ENCODE results near the gene CLCNKA. TPM values are rescaled to one million over a fixed set of nuclear protein-coding genes. Genes with fewer than 3 reads are reported as not detected.

Gene CLCNKA
- total RNA-seq, 1 experiment from 2014 or later = 1.5 TPM

GRCh38 chr1:16077406-16078245 lies 55.8 kb downstream of the CLCNKA start (continued):
- TF ChIP-seq ZNF425 (CRISPR knock-in tag; conservative IDR thresholded peaks at IDR 0.05) (no peak), CDX4 (CRISPR knock-in tag; IDR thresholded peaks at IDR 0.05; ENCODE audit: borderline replicate concordance) (no peak), ETV6 (CRISPR knock-in tag; IDR thresholded peaks at IDR 0.05) (no peak), JUN (CRISPR knock-in tag; IDR thresholded peaks at IDR 0.05) (no peak)

- TF ChIP-seq ZNF416 (CRISPR knock-in tag; IDR thresholded peaks at IDR 0.05) = no peak
- no peak for TF ChIP-seq PRRX2 (CRISPR knock-in tag; IDR thresholded peaks at IDR 0.05)
- peak; percentile 87 for TF ChIP-seq CTCF (IDR thresholded peaks at IDR 0.05)
- no peak for TF ChIP-seq E2F1 (CRISPR knock-in tag; IDR thresholded peaks at IDR 0.05)
- TF ChIP-seq HMGXB4 (CRISPR knock-in tag; IDR thresholded peaks at IDR 0.05) = 0 out of 2 replicates have a peak, but pooled peaks have one; percentile 20
- no peak for TF ChIP-seq NR2C2 (CRISPR knock-in tag; IDR thresholded peaks at IDR 0.05)
- no peak for TF ChIP-seq ZNF317 (CRISPR knock-in tag; IDR thresholded peaks at IDR 0.05; ENCODE audit: borderline replicate concordance, low read depth)
- TF ChIP-seq CDX4 (CRISPR knock-in tag; IDR thresholded peaks at IDR 0.05; ENCODE audit: borderline replicate concordance) = no peak
- TF ChIP-seq ESRRA (CRISPR knock-in tag; IDR thresholded peaks at IDR 0.05; ENCODE audit: borderline replicate concordance) = no peak
- no peak for TF ChIP-seq TEAD4 (CRISPR knock-in tag; IDR thresholded peaks at IDR 0.05)
- no peak for TF ChIP-seq CBFB (CRISPR knock-in tag; IDR thresholded peaks at IDR 0.05; ENCODE audit: low read depth)
- TF ChIP-seq MLX (CRISPR knock-in tag; IDR thresholded peaks at IDR 0.05) = no peak
- no peak for TF ChIP-seq FOXJ3 (CRISPR knock-in tag; IDR thresholded peaks at IDR 0.05; ENCODE audit: borderline replicate concordance)
- TF ChIP-seq ZNF281 (CRISPR knock-in tag; IDR thresholded peaks at IDR 0.05) = no peak
- no peak for TF ChIP-seq ZNF396 (CRISPR knock-in tag; IDR thresholded peaks at IDR 0.05; ENCODE audit: borderline replicate concordance)
- Mint-ChIP-seq H3K4me3 (no peak overlapping the region), H3K4me1 (peaks cover 9% of the 10 kb centered on the region), H3K9me3 (no peaks in the 10 kb centered on the region), H3K27ac (no peak overlapping the region), H3K27me3 (ENCODE audit: low read depth) (peaks cover 26% of the 10 kb centered on the region), H3K36me3 (no peaks in the 10 kb centered on the region)
- DNase-seq (ENCODE audit: low spot score) (peak; percentile 89), ATAC-seq (peak; percentile 78)
- ChIA-PET POLR2A (interaction anchor here (0.6 to 1.2 kb wide), 2 partner anchors 77 to 138 kb away, joined by 3 to 4 read pairs; partner anchors contain the start of gene EPHA2), CTCF (interaction anchor here (0.6 to 7.9 kb wide), 38 partner anchors 8 to 542 kb away, joined by 3 to 204 read pairs (median 6); partner anchors contain the start of genes ARHGEF19 and EPHA2)
Observed at GRCh38 chr1:16078925-16079656, 57.3 kb downstream of the CLCNKA start.
